ENCODE data around the gene PPP1CA.

DNA sequence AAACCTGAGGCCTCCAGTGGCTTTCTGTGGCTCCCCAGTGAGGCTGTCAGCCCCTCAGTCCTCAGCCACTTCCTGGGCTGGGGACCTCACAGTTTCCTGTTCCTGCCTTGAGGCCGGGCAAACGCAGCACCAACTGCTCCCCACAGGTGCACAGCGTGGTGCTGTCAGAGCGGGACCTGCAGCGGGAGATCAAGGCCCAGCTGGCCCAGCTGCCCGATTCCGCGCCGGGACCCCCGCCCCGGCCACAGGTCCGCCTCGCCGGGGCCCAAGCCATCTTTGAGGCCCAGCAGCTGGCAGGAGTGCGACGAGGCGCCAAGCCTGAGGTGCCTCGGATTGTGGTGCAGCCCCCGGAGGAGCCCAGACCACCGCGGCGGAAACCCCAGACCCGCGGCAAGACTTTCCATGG is 7.6 kb upstream of the PPP1CA start:
- TF ChIP-seq POLR2A (IDR thresholded peaks at IDR 0.05) (no peak), CTCF (IDR thresholded peaks at IDR 0.05) (no peak)
